ENCODE measurements around the gene PRF1. TPM values are rescaled to one million over a fixed set of nuclear protein-coding genes. Genes with fewer than 3 reads are reported as not detected.

The PRF1 gene
- 0.71 TPM for total RNA-seq

GRCh38 chr10:70602665-70603448 lies at the start of gene PRF1:
TSS of gene PRF1 (minus strand) at chr10:70602741. CDS start at chr10:70600902, 1,839 bp downstream.

Other genes starting within 250 kb of the PRF1 start
- 28.1 TPM for gene LRRC20, start 220.1 kb downstream of the PRF1 start, total RNA-seq
- gene EIF4EBP2, start 198.6 kb downstream of the PRF1 start, total RNA-seq, result 73.8 TPM
- gene NODAL, start 161.1 kb downstream of the PRF1 start, total RNA-seq, result 1.3 TPM
- 11.7 TPM for gene PALD1, start 124.0 kb downstream of the PRF1 start, total RNA-seq
- gene ADAMTS14, start 69.8 kb upstream of the PRF1 start, total RNA-seq, result 5.2 TPM
- gene TBATA, start 182.6 kb upstream of the PRF1 start, total RNA-seq, result not detected
- 45.7 TPM for gene SGPL1, start 213.2 kb upstream of the PRF1 start, total RNA-seq